Prostate gland (tissue), 2 donors: ENCODE measurements around the gene FXYD6.

Experiments
- POLR2AphosphoS5 ChIP-seq: sonication (generic); formaldehyde crosslinking; IDR thresholded peaks from one replicate; pipeline ENCODE4 v1.6.1; 2017; ENCODE audit warnings: antibody characterized with exemption
- TF ChIP-seq, protein P1 (sequence below), 4 experiments: fragments of 200-600 bp in 2 of 4; fragments of 450-650 bp in 2 of 4; sonication (generic) in 2 of 4; IDR thresholded peaks; 1 replicate in 3 of 4; 2 replicates in 1 of 4; pipeline ENCODE4 v1.5.1; 2016 to 2019; ENCODE audit warnings: antibody characterized with exemption in 4 of 4, mild to moderate bottlenecking in 2 of 4, moderate library complexity in 2 of 4

DNA sequence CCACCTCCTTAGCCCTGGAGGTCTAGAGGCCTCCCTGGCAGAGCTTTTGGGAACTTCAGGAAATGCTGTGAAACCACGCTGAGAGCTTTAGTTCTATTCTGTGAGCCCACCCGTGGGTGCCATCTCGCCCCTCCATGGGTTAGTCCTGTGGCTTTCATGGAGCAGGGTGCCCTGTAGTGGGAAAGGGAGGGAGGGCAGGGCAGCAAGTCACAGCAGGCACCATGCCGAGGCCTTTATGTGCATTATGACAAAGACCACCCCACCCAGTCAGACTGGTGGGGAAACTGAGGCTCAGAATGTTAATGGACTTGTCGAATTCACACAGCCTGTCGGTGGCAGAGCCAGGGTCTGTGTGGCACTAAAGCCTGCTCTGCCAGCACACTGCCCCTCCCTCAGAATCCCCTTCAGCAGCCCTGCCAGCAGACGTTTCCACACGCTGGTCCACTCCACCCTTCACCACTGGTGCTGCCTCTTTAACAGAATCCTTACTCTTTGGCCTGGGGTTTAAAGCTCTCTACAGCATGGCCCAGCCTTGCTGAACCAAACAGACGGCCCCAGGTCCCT is 39.3 kb upstream of the FXYD6 start:
- TF ChIP-seq, protein P1, sequence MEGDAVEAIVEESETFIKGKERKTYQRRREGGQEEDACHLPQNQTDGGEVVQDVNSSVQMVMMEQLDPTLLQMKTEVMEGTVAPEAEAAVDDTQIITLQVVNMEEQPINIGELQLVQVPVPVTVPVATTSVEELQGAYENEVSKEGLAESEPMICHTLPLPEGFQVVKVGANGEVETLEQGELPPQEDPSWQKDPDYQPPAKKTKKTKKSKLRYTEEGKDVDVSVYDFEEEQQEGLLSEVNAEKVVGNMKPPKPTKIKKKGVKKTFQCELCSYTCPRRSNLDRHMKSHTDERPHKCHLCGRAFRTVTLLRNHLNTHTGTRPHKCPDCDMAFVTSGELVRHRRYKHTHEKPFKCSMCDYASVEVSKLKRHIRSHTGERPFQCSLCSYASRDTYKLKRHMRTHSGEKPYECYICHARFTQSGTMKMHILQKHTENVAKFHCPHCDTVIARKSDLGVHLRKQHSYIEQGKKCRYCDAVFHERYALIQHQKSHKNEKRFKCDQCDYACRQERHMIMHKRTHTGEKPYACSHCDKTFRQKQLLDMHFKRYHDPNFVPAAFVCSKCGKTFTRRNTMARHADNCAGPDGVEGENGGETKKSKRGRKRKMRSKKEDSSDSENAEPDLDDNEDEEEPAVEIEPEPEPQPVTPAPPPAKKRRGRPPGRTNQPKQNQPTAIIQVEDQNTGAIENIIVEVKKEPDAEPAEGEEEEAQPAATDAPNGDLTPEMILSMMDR (IDR thresholded peaks at IDR 0.05): no peak
- TF ChIP-seq POLR2AphosphoS5: no peak
